GM21717 (cell line): ENCODE results near the gene CPTP.

Source experiments
- ATAC-seq: cut with Tn5 transposase; IDR thresholded peaks from one replicate; pipeline ENCODE4 v1.9.1; 2021; ENCODE audit warnings: mild to moderate bottlenecking, moderate library complexity; ENCODE audit not compliant: unreplicated experiment

Gene CPTP

DNA sequence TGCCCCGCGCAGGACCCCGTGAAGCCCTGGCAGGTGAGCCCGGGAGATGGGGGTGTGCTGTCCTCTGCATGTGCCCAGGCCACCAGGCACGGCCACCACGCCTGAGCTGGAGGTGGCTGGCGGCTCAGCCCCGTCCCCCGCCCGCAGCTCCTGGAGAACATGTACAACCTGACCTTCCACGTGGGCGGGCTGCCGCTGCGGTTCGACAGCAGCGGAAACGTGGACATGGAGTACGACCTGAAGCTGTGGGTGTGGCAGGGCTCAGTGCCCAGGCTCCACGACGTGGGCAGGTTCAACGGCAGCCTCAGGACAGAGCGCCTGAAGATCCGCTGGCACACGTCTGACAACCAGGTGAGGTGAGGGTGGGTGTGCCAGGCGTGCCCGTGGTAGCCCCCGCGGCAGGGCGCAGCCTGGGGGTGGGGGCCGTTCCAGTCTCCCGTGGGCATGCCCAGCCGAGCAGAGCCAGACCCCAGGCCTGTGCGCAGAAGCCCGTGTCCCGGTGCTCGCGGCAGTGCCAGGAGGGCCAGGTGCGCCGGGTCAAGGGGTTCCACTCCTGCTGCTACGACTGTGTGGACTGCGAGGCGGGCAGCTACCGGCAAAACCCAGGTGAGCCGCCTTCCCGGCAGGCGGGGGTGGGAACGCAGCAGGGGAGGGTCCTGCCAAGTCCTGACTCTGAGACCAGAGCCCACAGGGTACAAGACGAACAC is 8.3 kb downstream of the CPTP start:
- no peak for ATAC-seq

GRCh38 chr1:1333551-1334241 is 9.1 kb downstream of the CPTP start:
- no peak for ATAC-seq

GRCh38 chr1:1334835-1335234 is 10.2 kb downstream of the CPTP start:
- no peak for ATAC-seq

- no peak for ATAC-seq
Observed at GRCh38 chr1:1335283-1335682, 10.7 kb downstream of the CPTP start.

DNA sequence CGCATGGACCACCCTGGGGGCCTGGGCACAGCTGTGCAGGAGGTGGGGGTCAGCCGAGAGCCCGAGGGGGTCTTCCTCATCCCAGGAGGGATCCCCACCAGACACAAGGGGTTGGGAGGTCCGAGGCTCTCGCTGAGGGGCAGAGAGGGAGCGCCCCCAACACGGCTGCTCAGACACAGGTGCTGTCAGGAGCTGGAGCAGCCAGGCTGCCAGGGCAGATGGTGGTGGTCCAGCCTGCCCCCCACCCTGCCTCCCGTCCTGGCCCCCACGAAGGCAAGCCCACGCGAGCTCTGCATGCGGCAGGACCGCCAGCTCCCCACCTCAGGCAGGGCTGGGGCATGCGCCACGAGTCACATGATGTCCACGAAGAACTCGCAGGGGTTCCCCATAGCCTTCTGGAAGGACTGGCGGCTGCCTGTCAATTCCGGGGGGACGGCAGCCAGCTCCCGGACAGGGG is 11.2 kb downstream of the CPTP start:
- ATAC-seq: no peak

- no peak for ATAC-seq
Observed at GRCh38 chr1:1336446-1336845, 11.8 kb downstream of the CPTP start.

GRCh38 chr1:1336931-1337792 is 12.6 kb downstream of the CPTP start:
- no peak for ATAC-seq

- ATAC-seq: no peak
Observed at GRCh38 chr1:1337793-1338147, 13.2 kb downstream of the CPTP start.

DNA sequence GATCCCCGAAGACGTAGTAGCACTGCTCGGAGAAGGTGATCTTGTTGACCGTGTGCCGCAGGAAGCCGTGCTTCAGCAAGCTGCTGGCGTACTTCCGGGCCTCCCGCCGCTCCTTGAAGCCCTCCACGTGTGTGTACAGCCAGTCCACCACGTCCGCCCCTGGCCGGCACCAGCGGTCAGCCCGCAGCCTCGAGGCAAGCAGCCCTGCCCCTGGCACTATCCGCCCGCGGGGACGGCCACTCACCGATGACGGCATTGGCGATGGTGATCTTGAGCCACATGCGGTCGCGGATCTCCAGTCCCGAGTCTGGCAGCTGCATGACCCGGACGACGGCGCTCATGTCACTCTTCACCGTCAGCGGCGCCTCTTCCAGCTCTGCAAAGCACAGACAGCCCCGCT is 13.7 kb downstream of the CPTP start:
- ATAC-seq: no peak

DNA sequence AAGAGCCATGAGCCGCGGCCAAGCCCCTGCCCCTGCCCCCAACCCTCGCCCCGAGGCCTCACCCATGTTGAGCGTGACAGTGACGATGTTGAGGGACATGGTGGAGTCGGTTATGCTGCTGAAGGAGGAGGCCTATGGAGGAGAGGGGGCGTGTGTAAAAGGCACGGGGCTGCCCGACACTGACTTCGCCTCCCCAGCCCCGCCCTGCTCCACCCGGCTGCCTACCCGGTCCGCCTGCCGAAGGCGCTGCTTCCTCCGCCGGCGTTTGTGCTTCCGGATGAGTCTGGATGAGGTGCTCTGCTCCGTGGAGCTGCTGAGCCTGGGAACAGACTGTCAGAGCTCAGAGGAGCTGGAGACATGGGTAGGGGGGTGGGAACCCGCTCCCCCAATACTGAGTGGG is 15.6 kb downstream of the CPTP start:
- no peak for ATAC-seq

DNA sequence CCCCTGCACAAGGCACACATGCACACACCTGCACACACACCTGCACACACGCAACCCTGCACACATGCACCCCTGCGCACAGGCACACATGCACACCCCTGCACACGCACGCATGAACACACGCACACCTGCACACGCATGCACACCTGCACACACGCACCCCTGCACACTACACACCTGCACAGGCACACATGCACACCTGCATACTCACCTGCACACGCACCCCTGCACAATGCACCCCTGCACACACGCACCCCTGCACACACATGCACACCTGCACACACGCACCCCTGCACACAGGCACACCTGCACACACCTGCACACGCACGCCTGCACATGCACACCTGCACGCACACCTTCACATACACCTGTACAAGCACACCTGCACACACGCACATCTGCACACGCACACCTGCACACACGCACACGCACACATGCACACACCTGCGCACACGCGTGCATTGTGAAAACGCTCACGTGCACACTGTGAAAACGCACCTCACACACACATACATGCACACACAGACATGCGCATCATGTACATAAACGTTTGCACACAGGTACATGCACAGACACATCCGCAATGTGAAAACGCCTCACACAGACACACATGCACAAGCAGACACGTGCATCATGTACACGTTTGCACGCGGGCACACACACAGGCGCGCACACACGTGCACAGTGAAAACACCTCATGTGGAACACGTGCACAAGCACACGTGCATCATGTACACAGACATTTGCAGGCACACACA is 16.4 kb downstream of the CPTP start:
- no peak for ATAC-seq

GRCh38 chr1:1341549-1342021 is 17.0 kb downstream of the CPTP start:
- ATAC-seq: no peak

- no peak for ATAC-seq
Observed at GRCh38 chr1:1342061-1342562, 17.5 kb downstream of the CPTP start.

GRCh38 chr1:1342584-1343115 is 18.0 kb downstream of the CPTP start:
- no peak for ATAC-seq

- no peak for ATAC-seq
Observed at GRCh38 chr1:1343811-1344421, 19.3 kb downstream of the CPTP start.

GRCh38 chr1:1344655-1345361 is 20.2 kb downstream of the CPTP start:
- ATAC-seq: no peak

- ATAC-seq: no peak
Observed at GRCh38 chr1:1345384-1345783, 20.8 kb downstream of the CPTP start.

DNA sequence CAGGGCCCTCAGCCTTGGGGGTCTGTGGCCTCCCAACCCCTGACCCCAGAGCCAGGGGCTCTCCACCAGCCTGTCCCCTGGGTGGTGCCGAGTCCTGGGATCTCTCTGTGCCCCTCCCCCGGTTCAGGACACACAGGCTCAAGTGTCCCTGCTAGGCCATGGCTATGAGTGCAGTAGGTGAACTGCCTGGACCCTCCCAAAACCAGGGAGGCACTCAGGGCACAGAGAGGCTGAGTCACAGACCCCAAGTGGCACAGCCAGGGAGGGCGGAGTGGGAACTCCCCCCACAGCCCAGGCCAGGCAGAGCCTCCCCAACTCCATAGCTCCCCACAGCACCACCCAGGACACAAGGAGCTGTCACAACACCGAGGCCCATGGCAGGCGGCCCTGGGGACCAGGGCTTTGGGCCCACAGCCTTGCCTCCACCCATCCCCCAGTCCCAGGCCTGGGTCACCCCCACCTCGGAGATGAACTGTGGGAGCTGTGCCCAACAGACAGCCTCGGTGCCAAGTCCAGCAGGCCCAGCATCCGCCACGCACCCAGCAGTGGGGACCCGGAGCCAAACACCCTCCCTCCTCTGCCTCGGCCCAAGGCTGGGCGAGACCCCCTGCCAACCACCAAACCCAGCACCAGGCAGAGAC is 21.4 kb downstream of the CPTP start:
- ATAC-seq: no peak

DNA sequence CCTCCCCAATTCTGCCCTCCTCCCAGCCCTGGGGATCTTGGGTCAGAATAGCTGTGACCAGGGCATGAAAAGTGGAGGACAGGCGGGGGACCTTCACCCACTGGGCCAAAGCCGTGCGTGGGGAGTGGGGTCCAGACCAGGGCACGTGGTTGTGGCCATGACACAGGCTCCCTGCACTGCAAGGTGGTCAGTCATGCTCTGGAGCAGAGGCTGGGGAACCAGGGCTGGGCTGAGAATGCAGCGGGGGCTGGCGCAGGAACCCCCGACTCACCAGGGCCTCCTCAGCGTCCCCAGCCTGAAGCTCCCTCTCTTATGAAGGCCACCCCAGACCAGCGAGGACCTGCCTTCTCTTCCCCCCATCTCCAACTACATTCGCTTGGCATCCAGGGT is 21.9 kb downstream of the CPTP start:
- no peak for ATAC-seq
